ENCODE results near the gene FOXP1. TPM values are rescaled to one million over a fixed set of nuclear protein-coding genes. Genes with fewer than 3 reads are reported as not detected.

Gene FOXP1
- total RNA-seq, 1 donor from 2014 or later = 107 TPM

DNA sequence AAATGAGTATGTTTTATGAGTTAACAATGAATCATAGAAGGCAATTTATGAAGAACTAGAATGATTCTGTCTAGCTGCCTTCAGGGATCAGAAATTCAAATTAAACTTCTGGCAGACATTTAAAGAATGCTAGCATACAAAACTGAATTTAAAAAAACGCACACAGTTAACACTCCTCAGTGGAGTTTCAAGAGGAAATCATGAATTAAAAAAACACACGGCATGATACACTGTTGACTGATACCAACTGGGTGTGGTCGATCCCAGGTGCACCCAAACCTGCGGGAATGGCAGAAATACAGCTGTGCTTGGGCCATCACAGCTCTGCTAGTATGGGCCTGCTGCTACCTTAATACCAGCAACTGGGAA, 526.0 kb downstream of the FOXP1 start:
- Histone ChIP-seq H2AFZ (ENCODE audit: low read depth, low read length) (no peak overlapping the region), H3K9ac (ENCODE audit: low read length) (peak overlapping the region; percentile 27), H4K20me1 (ENCODE audit: insufficient read depth, low read length) (peaks cover 32% of the 10 kb centered on the region), H3K27ac (ENCODE audit: low read depth, low read length) (peak overlapping the region; percentile 77), H3K4me1 (ENCODE audit: insufficient read depth, low read length) (peaks cover 43% of the 10 kb centered on the region), H3K4me2 (ENCODE audit: low read length) (peak overlapping the region; percentile 63), H3K36me3 (ENCODE audit: insufficient read depth, low read length) (peaks cover 7% of the 10 kb centered on the region), H3K27me3 (ENCODE audit: insufficient read depth, low read length) (no peaks in the 10 kb centered on the region), H3K9me3 (ENCODE audit: insufficient read depth, low read depth, low read length) (no peaks in the 10 kb centered on the region), H3K79me2 (ENCODE audit: insufficient read depth, low read length) (peaks cover 97% of the 10 kb centered on the region), H3K4me3 (ENCODE audit: insufficient read depth, low read depth, low read length) (no peak overlapping the region)
- Mint-ChIP-seq H3K27ac (ENCODE audit: unreplicated experiment) (no peak overlapping the region), H3K9me3 (ENCODE audit: unreplicated experiment) (no peaks in the 10 kb centered on the region), H3K4me1 (ENCODE audit: low read depth, unreplicated experiment) (peaks cover 44% of the 10 kb centered on the region), H3K27me3 (ENCODE audit: low read depth, unreplicated experiment) (no peaks in the 10 kb centered on the region), H3K4me3 (ENCODE audit: unreplicated experiment) (no peak overlapping the region), H3K36me3 (ENCODE audit: low read depth, unreplicated experiment) (peaks cover 9% of the 10 kb centered on the region)
- FAIRE-seq = no peak
- no peak for DNase-seq (ENCODE audit: low read depth)
- no peak for TF ChIP-seq EZH2 (IDR thresholded peaks at IDR 0.05; ENCODE audit: insufficient read depth, low read length)
- TF ChIP-seq, protein P1, sequence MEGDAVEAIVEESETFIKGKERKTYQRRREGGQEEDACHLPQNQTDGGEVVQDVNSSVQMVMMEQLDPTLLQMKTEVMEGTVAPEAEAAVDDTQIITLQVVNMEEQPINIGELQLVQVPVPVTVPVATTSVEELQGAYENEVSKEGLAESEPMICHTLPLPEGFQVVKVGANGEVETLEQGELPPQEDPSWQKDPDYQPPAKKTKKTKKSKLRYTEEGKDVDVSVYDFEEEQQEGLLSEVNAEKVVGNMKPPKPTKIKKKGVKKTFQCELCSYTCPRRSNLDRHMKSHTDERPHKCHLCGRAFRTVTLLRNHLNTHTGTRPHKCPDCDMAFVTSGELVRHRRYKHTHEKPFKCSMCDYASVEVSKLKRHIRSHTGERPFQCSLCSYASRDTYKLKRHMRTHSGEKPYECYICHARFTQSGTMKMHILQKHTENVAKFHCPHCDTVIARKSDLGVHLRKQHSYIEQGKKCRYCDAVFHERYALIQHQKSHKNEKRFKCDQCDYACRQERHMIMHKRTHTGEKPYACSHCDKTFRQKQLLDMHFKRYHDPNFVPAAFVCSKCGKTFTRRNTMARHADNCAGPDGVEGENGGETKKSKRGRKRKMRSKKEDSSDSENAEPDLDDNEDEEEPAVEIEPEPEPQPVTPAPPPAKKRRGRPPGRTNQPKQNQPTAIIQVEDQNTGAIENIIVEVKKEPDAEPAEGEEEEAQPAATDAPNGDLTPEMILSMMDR (IDR thresholded peaks at IDR 0.05; ENCODE audit: insufficient read depth, low read depth, low read length) = no peak

DNA sequence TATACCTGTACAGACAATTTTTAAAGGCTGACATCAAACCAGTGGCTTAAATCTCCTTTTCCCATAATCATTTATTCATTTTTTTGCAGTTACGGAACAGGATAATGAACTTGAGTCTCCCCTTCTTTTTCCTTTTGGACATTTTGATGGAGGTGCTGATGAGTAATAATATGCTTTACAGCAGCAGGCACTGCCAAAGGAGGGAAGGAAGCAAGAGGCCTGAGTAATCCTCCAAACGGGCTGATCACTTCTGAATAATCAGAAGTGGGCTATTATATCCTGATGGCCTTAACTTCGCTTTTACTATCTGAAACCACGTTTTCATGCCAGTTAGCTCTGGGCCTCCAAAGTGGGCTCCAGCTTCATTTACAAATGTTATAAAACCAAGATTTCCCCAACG, 527.2 kb downstream of the FOXP1 start:
- DNase-seq (ENCODE audit: low read depth) = peak; percentile 81
- TF ChIP-seq, protein P1 (IDR thresholded peaks at IDR 0.05; ENCODE audit: insufficient read depth, low read depth, low read length) = no peak
- TF ChIP-seq EZH2 (IDR thresholded peaks at IDR 0.05; ENCODE audit: insufficient read depth, low read length) = no peak
- peak overlapping the region; percentile 63 for H3K4me2 ChIP-seq (ENCODE audit: low read length)
- peak overlapping the region; percentile 2 for H3K4me3 ChIP-seq (ENCODE audit: insufficient read depth, low read depth, low read length)
- no peak overlapping the region for H3K4me3 Mint-ChIP-seq (ENCODE audit: unreplicated experiment)
- H3K36me3 Mint-ChIP-seq (ENCODE audit: low read depth, unreplicated experiment) = peaks cover 18% of the 10 kb centered on the region
- no peaks in the 10 kb centered on the region for H3K9me3 Mint-ChIP-seq (ENCODE audit: unreplicated experiment)
- peaks cover 19% of the 10 kb centered on the region for H3K36me3 ChIP-seq (ENCODE audit: insufficient read depth, low read length)
- peaks cover 44% of the 10 kb centered on the region for H3K4me1 Mint-ChIP-seq (ENCODE audit: low read depth, unreplicated experiment)
- peaks cover 47% of the 10 kb centered on the region for H3K4me1 ChIP-seq (ENCODE audit: insufficient read depth, low read length)
- peak overlapping the region; percentile 60 for H3K9ac ChIP-seq (ENCODE audit: low read length)
- H2AFZ ChIP-seq (ENCODE audit: low read depth, low read length) = no peak overlapping the region
- peak overlapping the region; percentile 16 for H3K27ac Mint-ChIP-seq (ENCODE audit: unreplicated experiment)
- peak; percentile 65 for FAIRE-seq
- no peaks in the 10 kb centered on the region for H3K27me3 ChIP-seq (ENCODE audit: insufficient read depth, low read length)
- no peaks in the 10 kb centered on the region for H3K9me3 ChIP-seq (ENCODE audit: insufficient read depth, low read depth, low read length)
- no peaks in the 10 kb centered on the region for H3K27me3 Mint-ChIP-seq (ENCODE audit: low read depth, unreplicated experiment)
- H3K79me2 ChIP-seq (ENCODE audit: insufficient read depth, low read length) = peaks cover 97% of the 10 kb centered on the region
- H4K20me1 ChIP-seq (ENCODE audit: insufficient read depth, low read length) = peaks cover 37% of the 10 kb centered on the region
- peak overlapping the region; percentile 77 for H3K27ac ChIP-seq (ENCODE audit: low read depth, low read length)

DNA sequence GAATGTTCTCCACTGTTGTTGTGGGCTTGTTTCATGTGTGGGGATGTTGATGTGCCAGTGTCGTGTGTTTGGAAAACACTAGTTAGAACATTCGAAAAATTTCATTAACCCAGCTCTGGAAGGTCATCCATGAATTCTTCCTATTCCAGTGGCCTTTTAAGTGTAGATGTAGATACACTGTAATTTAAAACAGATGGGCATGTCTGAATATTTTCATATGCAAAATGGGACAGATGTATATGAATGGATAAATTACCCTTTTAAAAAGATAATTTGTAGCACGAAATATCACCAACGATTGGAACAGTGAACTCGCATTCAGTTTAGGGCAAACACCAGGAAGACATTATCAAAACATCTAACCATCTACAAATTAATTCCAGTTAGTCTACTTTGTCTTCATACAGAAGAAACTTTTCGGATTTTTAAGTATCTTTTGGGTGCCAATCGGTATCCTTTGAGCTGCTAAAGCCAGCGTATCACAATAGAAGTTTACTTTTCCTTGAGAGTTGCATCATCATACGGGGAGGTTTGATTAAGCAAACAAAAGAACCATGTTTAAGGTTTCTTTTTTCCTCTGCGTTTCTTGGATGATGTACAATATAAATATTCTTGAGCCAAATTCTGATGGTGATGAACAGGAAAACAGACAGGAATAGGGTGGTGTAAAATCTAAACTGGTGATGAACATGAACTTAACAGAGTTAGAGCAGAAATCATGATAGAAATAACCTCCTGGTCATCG, 528.1 kb downstream of the FOXP1 start:
- H2AFZ ChIP-seq (ENCODE audit: low read depth, low read length) = no peak overlapping the region
- H3K27ac ChIP-seq (ENCODE audit: low read depth, low read length) = peak overlapping the region; percentile 77
- H3K4me2 ChIP-seq (ENCODE audit: low read length) = peak overlapping the region; percentile 63
- peak; percentile 13 for FAIRE-seq
- no peaks in the 10 kb centered on the region for H3K27me3 Mint-ChIP-seq (ENCODE audit: low read depth, unreplicated experiment)
- H3K4me3 Mint-ChIP-seq (ENCODE audit: unreplicated experiment) = no peak overlapping the region
- DNase-seq (ENCODE audit: low read depth) = peak; percentile 82
- H3K27me3 ChIP-seq (ENCODE audit: insufficient read depth, low read length) = no peaks in the 10 kb centered on the region
- no peak for TF ChIP-seq EZH2 (IDR thresholded peaks at IDR 0.05; ENCODE audit: insufficient read depth, low read length)
- TF ChIP-seq, protein P1 (IDR thresholded peaks at IDR 0.05; ENCODE audit: insufficient read depth, low read depth, low read length) = no peak
- H3K4me1 ChIP-seq (ENCODE audit: insufficient read depth, low read length) = peaks cover 53% of the 10 kb centered on the region
- H3K36me3 ChIP-seq (ENCODE audit: insufficient read depth, low read length) = peaks cover 20% of the 10 kb centered on the region
- no peaks in the 10 kb centered on the region for H3K9me3 Mint-ChIP-seq (ENCODE audit: unreplicated experiment)
- H3K27ac Mint-ChIP-seq (ENCODE audit: unreplicated experiment) = no peak overlapping the region
- no peaks in the 10 kb centered on the region for H3K9me3 ChIP-seq (ENCODE audit: insufficient read depth, low read depth, low read length)
- peak overlapping the region; percentile 60 for H3K9ac ChIP-seq (ENCODE audit: low read length)
- H3K4me3 ChIP-seq (ENCODE audit: insufficient read depth, low read depth, low read length) = peak overlapping the region; percentile 2
- peaks cover 38% of the 10 kb centered on the region for H4K20me1 ChIP-seq (ENCODE audit: insufficient read depth, low read length)
- peaks cover 89% of the 10 kb centered on the region for H3K79me2 ChIP-seq (ENCODE audit: insufficient read depth, low read length)
- H3K36me3 Mint-ChIP-seq (ENCODE audit: low read depth, unreplicated experiment) = peaks cover 20% of the 10 kb centered on the region
- peaks cover 48% of the 10 kb centered on the region for H3K4me1 Mint-ChIP-seq (ENCODE audit: low read depth, unreplicated experiment)

Data from astrocyte (in vitro differentiated cells and primary cell).